HuH-7 (cell line): ENCODE measurements around the gene PON1.
A peak's percentile ranks its signal among the peaks of the same experiment; 100 is the strongest.

Experiments used
- DNase-seq: peaks from one replicate; pipeline ENCODE4 v3.0.0; 2011; ENCODE audit warnings: low spot score

The PON1 gene

GRCh38 chr7:95324431-95324830, at the start of gene PON1:
Gene PON1, minus strand, starts transcription at chr7:95324532. Its CDS starts 57 bp downstream, at chr7:95324475.
- peak; percentile 45 for DNase-seq

GRCh38 chr7:95373323-95373722, 49.0 kb upstream of the PON1 start:
- no peak for DNase-seq

- DNase-seq, result no peak
Observed at GRCh38 chr7:95368235-95368634, 43.9 kb upstream of the PON1 start.

DNA sequence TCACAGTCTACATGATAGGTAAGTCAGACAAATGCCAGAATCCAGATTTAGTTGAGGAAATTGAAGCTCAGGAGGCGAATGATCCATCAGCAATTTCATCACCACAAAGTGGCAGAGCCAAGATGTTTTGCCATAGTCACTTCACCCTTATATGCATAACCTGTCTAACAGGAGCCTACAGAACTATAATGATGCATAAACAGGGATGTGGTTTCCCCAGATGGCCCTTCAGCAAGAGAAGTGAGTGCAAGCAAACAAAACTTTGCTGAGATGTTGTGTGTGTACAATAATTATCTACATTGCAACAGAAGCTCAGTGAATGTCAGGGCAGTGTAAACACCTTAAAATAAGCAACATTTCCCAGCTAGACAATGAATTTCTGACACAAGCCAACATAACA, 43.3 kb upstream of the PON1 start:
- DNase-seq, result no peak

DNA sequence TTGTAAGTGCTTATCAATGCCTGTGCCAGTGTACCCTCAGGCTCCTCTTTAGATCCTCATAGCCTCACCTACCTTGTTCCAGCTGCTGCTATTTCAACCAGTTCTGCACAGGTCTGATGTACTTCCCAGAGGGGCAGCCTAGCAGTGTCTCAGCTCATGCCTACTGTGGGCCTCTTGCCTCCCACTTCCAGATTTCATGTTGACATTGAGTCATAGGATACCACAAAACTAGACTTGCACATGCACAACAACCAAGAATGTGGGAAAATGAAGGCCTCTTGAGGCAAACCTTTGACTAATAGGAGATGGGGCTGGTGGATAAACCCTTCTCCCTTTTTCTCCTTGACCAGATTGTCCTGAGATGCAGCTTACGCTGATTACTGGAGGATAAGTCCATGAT, 40.8 kb upstream of the PON1 start:
- DNase-seq, result no peak

DNA sequence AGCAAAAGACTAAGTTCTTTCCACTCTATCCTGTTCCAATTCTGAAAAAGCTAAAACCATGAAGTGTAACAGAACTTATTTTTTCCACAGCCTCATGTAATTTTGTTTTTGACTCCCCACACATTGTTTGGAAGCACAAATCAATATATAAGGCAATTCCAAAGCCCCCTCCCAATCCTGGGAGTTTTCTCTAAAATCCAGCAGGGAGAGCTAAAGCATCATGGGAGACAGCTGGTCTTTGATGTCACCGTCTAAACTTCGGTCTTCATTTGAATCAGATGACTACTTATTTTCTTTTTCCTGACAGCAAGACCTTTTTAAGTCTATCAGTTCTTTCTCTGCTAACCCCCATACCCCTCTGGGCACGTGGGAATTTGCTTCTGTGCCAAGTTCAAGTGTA, 33.3 kb upstream of the PON1 start:
- no peak for DNase-seq

DNA sequence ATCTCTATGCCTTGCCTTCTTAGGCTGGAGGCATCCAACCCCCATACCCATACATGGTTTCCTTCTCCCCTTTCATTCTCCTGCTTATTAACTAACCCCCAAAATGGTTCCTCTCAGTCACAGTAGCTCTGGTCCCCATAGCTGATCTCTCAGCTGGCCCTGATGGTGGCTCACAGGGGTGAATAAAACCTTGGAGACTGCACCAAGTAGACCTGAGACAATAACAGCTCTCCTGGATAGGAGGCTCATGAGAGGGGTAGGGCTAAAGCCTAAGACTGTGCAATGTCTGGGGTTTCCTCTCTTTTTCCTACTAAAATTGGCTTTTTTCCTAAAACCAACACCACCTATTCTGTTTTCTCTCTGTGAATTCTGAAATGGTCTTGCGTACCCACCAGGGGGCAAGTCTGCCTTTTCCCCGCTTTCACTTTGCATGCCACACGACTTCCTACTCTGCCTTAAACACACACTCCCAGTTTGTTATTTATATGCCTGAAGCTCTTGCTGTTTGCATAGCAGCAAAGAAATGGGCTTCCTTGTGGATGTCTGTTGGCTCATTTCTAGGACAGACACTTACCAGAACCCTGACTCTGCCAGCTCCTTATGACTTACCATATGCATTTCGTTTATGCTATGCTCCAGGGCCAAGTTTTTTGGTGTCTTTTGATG, 18.4 kb upstream of the PON1 start:
- peak; percentile 10 for DNase-seq

DNA sequence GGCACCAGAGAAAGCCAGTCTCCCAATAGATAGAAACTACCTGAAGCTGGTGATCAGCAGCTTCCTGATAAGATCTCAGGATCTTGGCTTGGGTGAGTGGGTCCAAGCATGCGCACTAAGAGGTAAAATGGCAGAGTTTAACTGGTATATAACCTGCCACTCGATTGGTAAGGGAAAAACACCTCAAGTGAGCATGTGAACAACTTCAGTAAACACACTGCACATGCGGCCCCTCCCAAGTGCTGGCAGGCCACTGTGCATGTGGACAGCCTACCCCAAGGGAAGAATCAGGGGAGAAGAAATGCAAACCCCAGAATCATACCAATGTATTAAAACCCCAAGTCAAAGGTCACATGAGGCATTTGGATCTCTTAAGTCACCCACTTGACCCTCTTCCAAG, 17.7 kb upstream of the PON1 start:
- DNase-seq, result no peak

GRCh38 chr7:95340491-95340890, 16.2 kb upstream of the PON1 start:
- DNase-seq, result no peak

DNA sequence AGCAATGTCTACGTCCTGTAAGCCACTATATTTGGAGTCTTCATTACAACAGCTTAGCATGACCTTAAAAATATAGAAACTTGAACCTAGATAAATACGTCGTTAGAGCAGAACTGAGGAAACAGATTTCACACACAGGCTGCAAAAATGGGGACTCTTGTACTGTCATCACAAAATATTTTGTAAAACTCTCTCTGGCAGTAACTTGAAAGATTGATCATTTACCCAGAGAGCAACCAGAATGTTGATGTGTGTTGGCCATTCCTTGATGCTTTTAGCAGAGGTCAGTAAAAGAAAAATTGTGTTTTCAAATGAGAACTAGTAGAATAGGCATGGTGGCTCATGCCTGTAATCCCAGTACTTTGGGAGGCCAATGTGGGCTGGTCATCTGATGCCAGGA, 14.5 kb upstream of the PON1 start:
- DNase-seq, result no peak

DNA sequence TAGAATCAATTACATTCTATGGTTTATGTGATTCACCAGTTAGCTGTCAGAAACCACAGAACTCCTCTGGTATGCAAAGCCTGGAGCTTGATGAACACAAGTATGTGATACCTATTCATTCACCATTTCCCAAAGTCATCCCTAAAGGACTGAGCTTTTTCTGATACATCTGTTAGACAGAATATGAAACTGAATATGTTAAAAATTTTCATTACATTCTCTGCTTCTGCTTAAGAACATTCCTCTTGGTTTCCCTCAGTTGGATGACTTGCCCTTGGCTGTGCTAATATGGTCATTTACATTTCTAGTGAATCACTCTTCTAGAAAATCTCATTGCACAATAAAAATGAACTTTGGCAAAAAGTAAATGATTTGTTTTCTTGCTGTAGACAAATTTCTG, 10.8 kb upstream of the PON1 start:
- no peak for DNase-seq

- no peak for DNase-seq
Observed at GRCh38 chr7:95334447-95334846, 10.1 kb upstream of the PON1 start.

GRCh38 chr7:95330961-95331337, 6.6 kb upstream of the PON1 start:
- no peak for DNase-seq

DNA sequence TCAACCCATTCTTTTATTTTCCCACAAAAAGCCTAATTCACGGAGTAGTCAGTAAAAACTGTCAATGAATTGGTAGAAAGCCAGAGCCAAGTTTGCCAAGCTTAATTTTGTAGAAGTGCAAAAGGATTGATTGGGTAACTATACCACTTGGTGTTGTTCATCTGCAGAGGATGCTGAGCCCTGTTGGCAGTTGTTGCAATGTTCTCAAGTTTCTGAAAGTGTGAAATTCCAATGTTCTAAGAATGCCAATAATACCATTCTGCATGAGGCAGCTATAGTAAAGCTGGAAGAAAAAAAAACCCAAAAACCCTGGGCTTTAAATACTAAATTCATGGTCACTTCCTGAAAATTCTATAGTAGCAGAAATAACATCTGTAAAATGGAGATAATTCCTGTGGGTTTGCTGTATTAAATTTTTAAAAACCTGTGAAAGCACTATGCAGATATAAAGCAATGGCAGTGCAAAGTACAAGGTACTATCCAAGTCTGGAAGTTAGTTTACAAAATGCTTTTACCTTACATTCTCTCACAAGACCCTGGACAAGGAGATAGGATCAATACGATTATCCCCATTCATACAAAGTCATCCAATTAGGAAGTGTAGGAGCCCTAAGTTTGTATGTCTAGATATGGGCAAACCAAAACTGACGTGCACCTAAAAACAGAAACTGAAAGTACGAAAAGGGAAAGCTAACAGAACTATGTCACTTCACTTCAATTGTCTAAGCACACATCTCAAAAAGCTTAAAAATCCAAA, 6.0 kb upstream of the PON1 start:
- DNase-seq, result no peak

- DNase-seq, result no peak
Observed at GRCh38 chr7:95327356-95327755, 3.0 kb upstream of the PON1 start.

DNA sequence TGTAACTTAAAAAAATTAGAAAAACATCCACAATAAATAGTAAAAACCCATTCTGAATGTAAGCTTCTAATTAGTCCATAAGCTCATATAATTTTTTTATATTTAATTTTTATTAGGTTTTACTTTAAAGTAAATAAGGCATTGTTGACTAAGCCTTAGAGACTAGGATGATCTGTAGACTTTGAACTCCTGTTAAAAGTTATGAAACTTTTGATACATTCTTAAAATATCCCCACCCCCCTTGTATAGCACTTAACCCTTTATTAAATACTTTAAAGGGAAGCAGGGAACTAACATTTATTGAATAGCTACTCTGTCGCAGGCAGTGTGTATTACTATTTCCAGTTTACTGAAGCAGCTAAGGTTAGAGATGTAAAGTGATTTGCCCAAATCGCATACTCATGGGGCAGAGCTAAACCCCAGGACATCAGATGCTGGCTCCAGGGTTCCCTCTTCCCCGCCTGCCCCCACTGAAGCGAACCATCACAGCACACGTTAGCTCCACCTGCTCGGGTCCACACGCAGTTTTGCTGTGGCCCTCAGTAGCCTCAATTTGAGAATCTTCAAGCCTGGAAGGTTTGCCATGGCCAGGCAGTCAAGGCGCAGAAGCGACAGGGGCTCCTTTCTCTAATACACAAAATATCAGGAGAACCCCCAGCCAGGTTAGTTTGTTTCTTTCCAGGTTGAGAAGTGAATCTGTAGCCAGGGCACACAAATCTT, 762 bp downstream of the PON1 start:
- DNase-seq, result no peak

GRCh38 chr7:95322854-95323253, 1.5 kb downstream of the PON1 start:
- no peak for DNase-seq

GRCh38 chr7:95322396-95322795, 1.9 kb downstream of the PON1 start:
- peak; percentile 26 for DNase-seq

- no peak for DNase-seq
Observed at GRCh38 chr7:95321720-95322119, 2.6 kb downstream of the PON1 start.

GRCh38 chr7:95320651-95321050, 3.7 kb downstream of the PON1 start:
- DNase-seq, result no peak

DNA sequence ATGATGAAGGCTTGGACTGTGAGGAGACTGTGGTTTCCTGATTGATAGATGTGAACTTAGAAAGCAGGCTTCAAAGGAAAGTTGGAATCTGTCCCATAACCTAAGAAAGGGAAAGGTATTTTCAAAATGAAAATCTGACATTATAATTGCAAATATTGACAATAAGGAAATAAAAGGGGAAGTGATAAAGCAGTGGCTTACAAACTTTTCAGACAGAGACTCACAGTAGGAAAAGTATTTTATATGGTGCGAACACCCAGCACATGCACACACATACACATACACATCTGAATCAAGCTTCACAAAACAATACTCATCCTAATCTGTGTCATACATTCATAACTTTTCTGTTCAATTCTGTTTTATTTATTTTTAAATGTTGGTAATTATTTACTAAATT, 4.8 kb downstream of the PON1 start:
- no peak for DNase-seq

DNA sequence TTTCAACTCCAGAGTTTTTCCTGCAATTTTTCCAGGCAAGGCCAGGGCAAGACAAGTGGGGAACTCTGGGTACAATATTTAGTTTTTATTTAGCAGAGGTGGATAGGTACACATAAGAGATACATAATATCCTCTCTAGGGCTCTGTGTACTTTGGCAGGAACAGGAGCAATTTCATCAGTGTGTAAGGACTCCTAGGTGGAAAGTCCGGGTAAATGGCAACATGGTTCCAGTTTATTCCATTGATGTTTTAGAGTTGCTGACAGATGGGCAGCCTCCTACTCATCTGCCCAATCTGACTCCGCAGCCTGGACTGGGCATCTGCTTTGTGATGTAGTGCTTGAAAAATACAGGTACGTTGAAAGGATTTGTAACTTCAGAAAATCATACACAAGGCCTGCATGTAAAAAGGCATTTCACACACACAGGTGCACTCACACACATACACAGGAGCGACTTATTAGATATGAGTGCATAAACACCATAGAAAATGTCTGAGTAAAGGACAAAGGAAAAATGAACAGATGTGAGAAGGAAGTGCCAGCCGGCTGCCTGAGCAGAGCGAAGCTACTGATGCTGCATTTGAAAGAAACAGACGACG, 5.7 kb downstream of the PON1 start:
- no peak for DNase-seq

- no peak for DNase-seq
Observed at GRCh38 chr7:95317966-95318365, 6.4 kb downstream of the PON1 start.
